GM21717 (cell line): ENCODE results near the gene GSG1L.
"Not testable (repeated sequence)": the region's sequence is repeated elsewhere in the genome, so short reads cannot be mapped to it uniquely, and the experiment has no call there.

ENCODE experiments used
- ATAC-seq: cut with Tn5 transposase; IDR thresholded peaks from one replicate; pipeline ENCODE4 v1.9.1; 2021; ENCODE audit warnings: mild to moderate bottlenecking, moderate library complexity; ENCODE audit not compliant: unreplicated experiment

GSG1L gene

GRCh38 chr16:27959914-27960313 is 103.6 kb downstream of the GSG1L start:
- ATAC-seq = no peak

- ATAC-seq = no peak
These were observed 109.3 kb downstream of the GSG1L start for GRCh38 chr16:27954191-27954590.

- ATAC-seq = no peak
These were observed 110.7 kb downstream of the GSG1L start for GRCh38 chr16:27952811-27953210.

- no peak for ATAC-seq
These were observed 111.9 kb downstream of the GSG1L start for GRCh38 chr16:27951489-27952120.

- no peak for ATAC-seq
These were observed 113.2 kb downstream of the GSG1L start for GRCh38 chr16:27950206-27950887.

GRCh38 chr16:27947696-27948095 is 115.8 kb downstream of the GSG1L start:
- no peak for ATAC-seq

GRCh38 chr16:27945233-27945973 is 118.1 kb downstream of the GSG1L start:
- no peak for ATAC-seq

- no peak for ATAC-seq
These were observed 119.7 kb downstream of the GSG1L start for GRCh38 chr16:27943766-27944165.

- ATAC-seq = not testable (repeated sequence)
These were observed 121.4 kb downstream of the GSG1L start for GRCh38 chr16:27942071-27942470.

- ATAC-seq = no peak
These were observed 128.4 kb downstream of the GSG1L start for GRCh38 chr16:27935076-27935475.

- ATAC-seq = no peak
These were observed 130.9 kb downstream of the GSG1L start for GRCh38 chr16:27932542-27933135.

GRCh38 chr16:27929818-27930217 is 133.7 kb downstream of the GSG1L start:
- ATAC-seq = no peak

- ATAC-seq = no peak
These were observed 135.0 kb downstream of the GSG1L start for GRCh38 chr16:27928542-27928941.

GRCh38 chr16:27927266-27927901 is 136.1 kb downstream of the GSG1L start:
- ATAC-seq = no peak

GRCh38 chr16:27925612-27926011 is 137.9 kb downstream of the GSG1L start:
- no peak for ATAC-seq

GRCh38 chr16:27924411-27925118 is 138.9 kb downstream of the GSG1L start:
- no peak for ATAC-seq

- ATAC-seq = no peak
These were observed 139.8 kb downstream of the GSG1L start for GRCh38 chr16:27923751-27924150.

- ATAC-seq = no peak
These were observed 141.1 kb downstream of the GSG1L start for GRCh38 chr16:27922433-27922832.

GRCh38 chr16:27921134-27921533 is 142.4 kb downstream of the GSG1L start:
- no peak for ATAC-seq

GRCh38 chr16:27920391-27920891 is 143.1 kb downstream of the GSG1L start:
- no peak for ATAC-seq
